A673 (cell line): Measurements from ENCODE around the gene SHQ1.

ENCODE experiments used
- CTCF ChIP-seq: fragments of 300-800, 200-600 bp; sonication (generic); conservative IDR thresholded peaks from 2 replicates; pipeline ENCODE4 v1.5.1; 2017; ENCODE audit warnings: low read depth, mild to moderate bottlenecking, antibody characterized with exemption, low read length, moderate library complexity, mixed read lengths
- EZH2 ChIP-seq: fragments of 200-600 bp; sonication (generic); IDR thresholded peaks from 2 replicates; pipeline ENCODE4 v1.6.1; 2017; ENCODE audit warnings: borderline replicate concordance, low read depth, mild to moderate bottlenecking, mixed read lengths, antibody characterized with exemption, low read length; ENCODE audit not compliant: poor library complexity, severe bottlenecking

DNA sequence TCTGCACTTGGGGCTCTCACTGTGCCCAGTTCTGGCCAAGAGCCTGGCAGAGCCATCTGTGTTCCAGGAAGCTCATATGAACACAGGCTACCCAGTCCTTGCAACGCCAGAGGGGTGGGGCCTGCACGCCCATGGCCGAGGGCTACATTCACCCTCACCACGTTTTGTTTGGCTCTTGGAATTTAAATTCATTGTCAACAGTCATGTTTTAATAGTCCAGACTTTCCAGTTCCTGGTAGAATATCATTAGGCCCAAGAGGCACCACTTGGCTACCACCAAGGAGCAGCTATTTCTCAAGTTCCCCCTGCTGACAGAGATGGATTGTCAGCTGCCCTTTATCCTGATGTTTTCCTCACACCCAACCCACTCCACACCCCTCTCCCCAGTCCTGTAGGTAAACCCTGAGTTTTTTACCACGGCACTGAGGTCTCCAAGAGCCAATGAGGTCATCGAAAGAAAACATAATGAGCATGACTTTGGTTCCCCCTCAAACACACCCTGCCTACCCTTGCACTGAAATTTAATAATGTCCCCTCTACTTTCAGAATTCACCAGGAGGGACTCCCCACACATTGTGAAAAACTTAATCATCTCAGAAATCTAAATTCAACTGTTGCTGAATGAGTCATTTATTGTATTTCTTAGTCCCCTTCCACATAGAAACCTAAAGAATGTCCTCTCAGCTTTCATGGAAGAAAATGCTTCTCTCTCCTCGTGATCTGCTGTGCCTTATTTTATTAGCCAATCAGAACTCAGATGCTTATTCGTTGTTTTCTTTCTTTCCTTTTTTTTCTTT lies 125.1 kb downstream of the SHQ1 start:
- TF ChIP-seq CTCF (no peak), EZH2 (no peak)
